Keratinocyte (primary cell): ENCODE data around the gene TERT. TPM values are rescaled to one million over a fixed set of nuclear protein-coding genes. Genes with fewer than 3 reads are reported as not detected.
"Not testable (repeated sequence)": the region's sequence is repeated elsewhere in the genome, so short reads cannot be mapped to it uniquely, and the experiment has no call there.

Experiments
- DNase-seq: peaks from one replicate; pipeline ENCODE4 v3.0.0-alpha.2; 2011; ENCODE audit warnings: low read depth, missing footprints, low spot score
- FAIRE-seq: peaks from 2 replicates; lab custom pipeline; 2011; peaks lifted over from hg19 to GRCh38; lab: Jason Lieb, UNC
- H2AFZ ChIP-seq: 2 replicates; pipeline ENCODE4 v1.6.0; 2012; ENCODE audit warnings: low read length, control low read depth, inconsistent platforms; ENCODE audit not compliant: control insufficient read depth
- H3K27ac ChIP-seq: 2 replicates; pipeline ENCODE4 v1.5.1; 2011; ENCODE audit warnings: low read length; ENCODE audit not compliant: control insufficient read depth, insufficient read depth
- H3K27me3 ChIP-seq: 3 replicates; pipeline ENCODE4 v1.6.0; 2011; ENCODE audit warnings: low read length; ENCODE audit not compliant: control insufficient read depth, insufficient read depth; ENCODE audit errors: extremely low read depth
- H3K36me3 ChIP-seq, 2 experiments: 2 replicates in 1 of 2; 3 replicates in 1 of 2; pipeline ENCODE4 v1.5.1; 2011; ENCODE audit warnings: low read length in 2 of 2, mild to moderate bottlenecking in 1 of 2; ENCODE audit not compliant: control insufficient read depth in 2 of 2, insufficient read depth in 2 of 2; ENCODE audit errors: extremely low read depth in 1 of 2
- H3K4me1 ChIP-seq: 3 replicates; pipeline ENCODE4 v1.5.1; 2011; ENCODE audit warnings: low read length; ENCODE audit not compliant: control insufficient read depth, insufficient read depth; ENCODE audit errors: extremely low read depth
- H3K4me2 ChIP-seq: 3 replicates; pipeline ENCODE4 v1.6.0; 2011; ENCODE audit warnings: low read depth, low read length; ENCODE audit not compliant: control insufficient read depth, insufficient read depth; ENCODE audit errors: extremely low read depth
- H3K4me3 ChIP-seq, 3 experiments: fragments of 200-600 bp in 1 of 3; sonication (generic) in 1 of 3; 2 replicates in 2 of 3; 3 replicates in 1 of 3; pipeline ENCODE4 v1.5.1; 2011 to 2016; ENCODE audit warnings: low read length in 3 of 3, mild to moderate bottlenecking in 3 of 3, control low read depth in 2 of 3, inconsistent platforms in 1 of 3, low read depth in 1 of 3, mixed read lengths in 1 of 3, mixed run types in 1 of 3, moderate library complexity in 1 of 3; ENCODE audit not compliant: control insufficient read depth in 2 of 3, insufficient read depth in 2 of 3; ENCODE audit errors: extremely low read depth in 1 of 3
- H3K79me2 ChIP-seq: 2 replicates; pipeline ENCODE4 v1.6.0; 2012; ENCODE audit warnings: low read length; ENCODE audit not compliant: control insufficient read depth, insufficient read depth
- H3K9ac ChIP-seq: 3 replicates; pipeline ENCODE4 v1.6.0; 2011; ENCODE audit warnings: low read length; ENCODE audit not compliant: control insufficient read depth, insufficient read depth; ENCODE audit errors: extremely low read depth
- H3K9me1 ChIP-seq: 3 replicates; pipeline ENCODE4 v1.6.0; 2011; ENCODE audit warnings: low read length; ENCODE audit not compliant: control insufficient read depth, insufficient read depth; ENCODE audit errors: extremely low read depth
- H3K9me3 ChIP-seq: 2 replicates; pipeline ENCODE4 v1.5.1; 2012; ENCODE audit warnings: low read depth, low read length; ENCODE audit not compliant: control insufficient read depth
- H4K20me1 ChIP-seq: 3 replicates; pipeline ENCODE4 v1.6.0; 2011; ENCODE audit warnings: low read length; ENCODE audit not compliant: control insufficient read depth, insufficient read depth; ENCODE audit errors: extremely low read depth
- EZH2 ChIP-seq: IDR thresholded peaks from one replicate; pipeline ENCODE4 v1.6.1; 2012; ENCODE audit warnings: inconsistent platforms, mild to moderate bottlenecking, low read length, moderate library complexity
- dilution Hi-C: fragments of 300-500 bp; cut with MboI; formaldehyde crosslinking; loops from one replicate; pipeline ENCODE4 v1.7.0; 2020; ENCODE audit warnings: low sequenced_read_pairs; ENCODE audit not compliant: extremely low pct_ligation_motif_present
- polyA plus RNA-seq, 5 experiments: library from polyadenylated mRNA; depleted of rRNA in 3 of 5; stranded (reverse) in 3 of 5; stranded (forward) in 1 of 5; unstranded in 1 of 5; fragments of >200 nt; gene quantifications; 1 replicate in 1 of 5; 2 replicates in 3 of 5; 3 replicates in 1 of 5; pipeline versions ENCODE4 v1.2.1 to v1.2.3, GENCODE V29; 2011 to 2012; ENCODE audit warnings: missing spikeins in 2 of 5, low read depth in 1 of 5, low replicate concordance in 1 of 5
- TF ChIP-seq, protein P1 (sequence below), 3 experiments: IDR thresholded peaks in 1 of 3; conservative IDR thresholded peaks in 1 of 3; optimal IDR thresholded peaks in 1 of 3; 2 replicates in 2 of 3; 3 replicates in 1 of 3; pipeline versions ENCODE3 to v1.5.1; 2011; ENCODE audit warnings: low read length in 3 of 3, mild to moderate bottlenecking in 3 of 3, moderate library complexity in 2 of 3, control low read depth in 1 of 3, inconsistent platforms in 1 of 3; ENCODE audit not compliant: insufficient read depth in 2 of 3; ENCODE audit errors: extremely low read depth in 1 of 3

The TERT gene
- polyA plus RNA-seq, 1 donor (not counting 4 experiments of a cell fraction or from before 2014, with no cell fraction given), result not detected

GRCh38 chr5:1292139-1292538 is 2.7 kb downstream of the TERT start:
- Histone ChIP-seq H2AFZ (no peak overlapping the region), H3K79me2 (no peaks in the 10 kb centered on the region), H4K20me1 (no peaks in the 10 kb centered on the region), H3K4me2 (no peak overlapping the region), H3K27ac (no peak overlapping the region), H3K9me3 (peaks cover 6% of the 10 kb centered on the region), H3K27me3 (peaks cover 26% of the 10 kb centered on the region), H3K9ac (no peak overlapping the region), H3K4me1 (no peaks in the 10 kb centered on the region), H3K9me1 (no peaks in the 10 kb centered on the region), H3K36me3 (no peaks in the 10 kb centered on the region), H3K4me3 (no peak overlapping the region)
- FAIRE-seq (no peak), DNase-seq (no peak)
- dilution Hi-C loops, result no loop called here
- TF ChIP-seq, protein P1, sequence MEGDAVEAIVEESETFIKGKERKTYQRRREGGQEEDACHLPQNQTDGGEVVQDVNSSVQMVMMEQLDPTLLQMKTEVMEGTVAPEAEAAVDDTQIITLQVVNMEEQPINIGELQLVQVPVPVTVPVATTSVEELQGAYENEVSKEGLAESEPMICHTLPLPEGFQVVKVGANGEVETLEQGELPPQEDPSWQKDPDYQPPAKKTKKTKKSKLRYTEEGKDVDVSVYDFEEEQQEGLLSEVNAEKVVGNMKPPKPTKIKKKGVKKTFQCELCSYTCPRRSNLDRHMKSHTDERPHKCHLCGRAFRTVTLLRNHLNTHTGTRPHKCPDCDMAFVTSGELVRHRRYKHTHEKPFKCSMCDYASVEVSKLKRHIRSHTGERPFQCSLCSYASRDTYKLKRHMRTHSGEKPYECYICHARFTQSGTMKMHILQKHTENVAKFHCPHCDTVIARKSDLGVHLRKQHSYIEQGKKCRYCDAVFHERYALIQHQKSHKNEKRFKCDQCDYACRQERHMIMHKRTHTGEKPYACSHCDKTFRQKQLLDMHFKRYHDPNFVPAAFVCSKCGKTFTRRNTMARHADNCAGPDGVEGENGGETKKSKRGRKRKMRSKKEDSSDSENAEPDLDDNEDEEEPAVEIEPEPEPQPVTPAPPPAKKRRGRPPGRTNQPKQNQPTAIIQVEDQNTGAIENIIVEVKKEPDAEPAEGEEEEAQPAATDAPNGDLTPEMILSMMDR (optimal IDR thresholded peaks at IDR 0.05 in 1 of 3, IDR thresholded peaks at IDR 0.05 in 1 of 3, conservative IDR thresholded peaks at IDR 0.05 in 1 of 3; ENCODE audit: extremely low read depth in 1 of 3, insufficient read depth in 2 of 3, low read length in 3 of 3), result no peak
- TF ChIP-seq EZH2, result no peak

DNA sequence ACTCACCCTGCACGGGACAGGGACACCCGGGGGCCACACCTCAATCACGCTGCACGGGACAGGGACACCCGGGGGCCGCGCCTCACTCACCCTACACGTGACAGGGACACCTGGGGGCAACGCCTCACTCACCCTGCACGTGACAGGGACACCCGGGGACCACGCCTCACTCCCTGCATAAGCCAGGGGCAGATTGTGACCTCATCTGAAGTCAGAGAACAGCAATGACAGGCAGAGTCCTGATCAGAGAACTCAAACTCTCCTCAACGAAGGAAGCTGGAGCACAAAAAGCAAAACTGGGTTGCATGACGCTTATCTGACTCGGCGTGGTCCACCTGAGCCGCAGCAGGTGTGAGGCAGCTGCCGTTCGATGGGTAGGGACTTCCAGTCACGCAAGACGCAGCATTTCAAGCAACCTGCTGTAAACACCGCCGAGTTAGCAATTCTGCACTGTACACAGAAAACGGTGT is 3.2 kb downstream of the TERT start:
- no peaks in the 10 kb centered on the region for H3K36me3 ChIP-seq
- H3K9ac ChIP-seq, result no peak overlapping the region
- no peak overlapping the region for H3K27ac ChIP-seq
- H3K79me2 ChIP-seq, result no peaks in the 10 kb centered on the region
- peaks cover 26% of the 10 kb centered on the region for H3K27me3 ChIP-seq
- dilution Hi-C loops, result no loop called here
- no peaks in the 10 kb centered on the region for H4K20me1 ChIP-seq
- DNase-seq (no peak), FAIRE-seq (no peak)
- no peak for TF ChIP-seq EZH2
- TF ChIP-seq, protein P1 (optimal IDR thresholded peaks at IDR 0.05 in 1 of 3, IDR thresholded peaks at IDR 0.05 in 1 of 3, conservative IDR thresholded peaks at IDR 0.05 in 1 of 3; ENCODE audit: extremely low read depth in 1 of 3, insufficient read depth in 2 of 3, low read length in 3 of 3), result no peak
- no peaks in the 10 kb centered on the region for H3K9me1 ChIP-seq
- H3K4me3 ChIP-seq, result no peak overlapping the region
- H3K4me2 ChIP-seq, result no peak overlapping the region
- H3K4me1 ChIP-seq, result no peaks in the 10 kb centered on the region
- no peak overlapping the region for H2AFZ ChIP-seq
- peaks cover 6% of the 10 kb centered on the region for H3K9me3 ChIP-seq

- dilution Hi-C loops, FAIRE-seq, H3K9me1 ChIP-seq, DNase-seq, H2AFZ ChIP-seq, H3K4me1 ChIP-seq, H3K4me2 ChIP-seq, H3K27ac ChIP-seq, H3K36me3 ChIP-seq, H3K79me2 ChIP-seq, H4K20me1 ChIP-seq, H3K9me3 ChIP-seq, H3K9ac ChIP-seq, H3K4me3 ChIP-seq: not testable (repeated sequence)
- peaks cover 25% of the 10 kb centered on the region for H3K27me3 ChIP-seq
Measured at GRCh38 chr5:1290956-1291355, 3.9 kb downstream of the TERT start.

DNA sequence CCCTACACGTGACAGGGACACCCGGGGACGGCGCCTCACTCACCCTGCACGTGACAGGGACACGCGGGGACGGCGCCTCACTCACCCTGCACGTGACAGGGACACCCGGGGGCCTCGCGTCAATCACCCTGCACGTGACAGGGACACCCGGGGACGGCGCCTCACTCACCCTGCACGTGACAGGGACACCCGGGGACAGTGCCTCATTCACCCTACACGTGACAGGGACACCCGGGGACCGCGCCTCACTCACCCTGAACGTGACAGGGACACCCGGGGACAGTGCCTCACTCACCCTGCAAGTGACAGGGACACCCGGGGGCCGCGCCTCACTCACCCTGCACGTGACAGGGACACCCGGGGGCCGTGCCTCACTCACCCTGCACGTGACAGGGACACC is 5.3 kb downstream of the TERT start:
- H3K27me3 ChIP-seq, result peaks cover 16% of the 10 kb centered on the region
- H2AFZ ChIP-seq, H3K27ac ChIP-seq, H3K9me3 ChIP-seq, H3K4me3 ChIP-seq, dilution Hi-C loops, H4K20me1 ChIP-seq, DNase-seq, H3K79me2 ChIP-seq, H3K9me1 ChIP-seq, H3K9ac ChIP-seq, H3K4me2 ChIP-seq, H3K4me1 ChIP-seq, FAIRE-seq, H3K36me3 ChIP-seq: not testable (repeated sequence)
